Measurements from ENCODE around the gene MS4A6A. TPM values are rescaled to one million over a fixed set of nuclear protein-coding genes. Genes with fewer than 3 reads are reported as not detected.

The MS4A6A gene
- total RNA-seq, 1 experiment from 2014 or later: 0.52 TPM

DNA sequence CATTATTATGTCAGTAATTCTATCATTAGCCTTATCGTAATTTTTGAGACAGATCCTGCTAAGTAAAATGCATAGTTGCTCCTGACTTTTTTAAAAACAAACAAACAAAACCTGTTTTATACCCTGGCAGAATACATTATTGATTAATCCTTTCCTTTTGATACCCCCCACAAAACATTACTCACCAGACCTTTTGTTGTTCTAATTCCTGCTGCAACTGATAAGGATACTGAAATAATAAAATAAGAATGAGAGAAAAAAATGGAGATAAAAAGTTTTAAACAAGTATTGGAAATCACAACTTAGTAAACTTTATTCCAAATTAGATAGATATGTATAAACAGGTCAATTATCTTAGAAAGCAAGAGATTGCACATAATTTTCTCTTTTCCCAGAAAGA is 31.5 kb upstream of the MS4A6A start:
- no peak overlapping the region for H3K4me2 ChIP-seq (ENCODE audit: low read length)

More for the DNA sequence above, 31.5 kb upstream of the MS4A6A start:
- no peak overlapping the region for H3K9ac ChIP-seq (ENCODE audit: low read length)
- ATAC-seq (no peak), DNase-seq (ENCODE audit: low read depth, low spot score) (no peak)
- H4K20me1 ChIP-seq (ENCODE audit: insufficient read depth): no peaks in the 10 kb centered on the region
- H2AFZ ChIP-seq (ENCODE audit: low read depth, low read length, poor library complexity, severe bottlenecking): no peak overlapping the region
- no peaks in the 10 kb centered on the region for H3K27me3 ChIP-seq (ENCODE audit: insufficient read depth, low read length)
- POLR2A ChIA-PET: no interaction called here
- no peaks in the 10 kb centered on the region for H3K79me2 ChIP-seq (ENCODE audit: insufficient read depth, low read length)
- H3K27ac ChIP-seq (ENCODE audit: low read depth, low read length): no peak overlapping the region
- no peak overlapping the region for H3K4me3 ChIP-seq (replicated peaks in 1 of 2; ENCODE audit: low read depth in 1 of 2, low read length in 2 of 2)
- RAD21 ChIA-PET (ENCODE audit: low non-redundant PET in 1 of 2, low total read pairs in 2 of 2, uncharacterized antibody in 2 of 2, unreplicated experiment in 2 of 2): no interaction called here
- no TSS peak for BruUV-seq (replicated peaks)
- H3K9me3 ChIP-seq (ENCODE audit: control insufficient read depth in 1 of 2, insufficient read depth in 1 of 2, low read depth in 1 of 2, low read length in 2 of 2): no peaks in the 10 kb centered on the region
- CTCF ChIA-PET: no interaction called here
- TF ChIP-seq, protein P1, sequence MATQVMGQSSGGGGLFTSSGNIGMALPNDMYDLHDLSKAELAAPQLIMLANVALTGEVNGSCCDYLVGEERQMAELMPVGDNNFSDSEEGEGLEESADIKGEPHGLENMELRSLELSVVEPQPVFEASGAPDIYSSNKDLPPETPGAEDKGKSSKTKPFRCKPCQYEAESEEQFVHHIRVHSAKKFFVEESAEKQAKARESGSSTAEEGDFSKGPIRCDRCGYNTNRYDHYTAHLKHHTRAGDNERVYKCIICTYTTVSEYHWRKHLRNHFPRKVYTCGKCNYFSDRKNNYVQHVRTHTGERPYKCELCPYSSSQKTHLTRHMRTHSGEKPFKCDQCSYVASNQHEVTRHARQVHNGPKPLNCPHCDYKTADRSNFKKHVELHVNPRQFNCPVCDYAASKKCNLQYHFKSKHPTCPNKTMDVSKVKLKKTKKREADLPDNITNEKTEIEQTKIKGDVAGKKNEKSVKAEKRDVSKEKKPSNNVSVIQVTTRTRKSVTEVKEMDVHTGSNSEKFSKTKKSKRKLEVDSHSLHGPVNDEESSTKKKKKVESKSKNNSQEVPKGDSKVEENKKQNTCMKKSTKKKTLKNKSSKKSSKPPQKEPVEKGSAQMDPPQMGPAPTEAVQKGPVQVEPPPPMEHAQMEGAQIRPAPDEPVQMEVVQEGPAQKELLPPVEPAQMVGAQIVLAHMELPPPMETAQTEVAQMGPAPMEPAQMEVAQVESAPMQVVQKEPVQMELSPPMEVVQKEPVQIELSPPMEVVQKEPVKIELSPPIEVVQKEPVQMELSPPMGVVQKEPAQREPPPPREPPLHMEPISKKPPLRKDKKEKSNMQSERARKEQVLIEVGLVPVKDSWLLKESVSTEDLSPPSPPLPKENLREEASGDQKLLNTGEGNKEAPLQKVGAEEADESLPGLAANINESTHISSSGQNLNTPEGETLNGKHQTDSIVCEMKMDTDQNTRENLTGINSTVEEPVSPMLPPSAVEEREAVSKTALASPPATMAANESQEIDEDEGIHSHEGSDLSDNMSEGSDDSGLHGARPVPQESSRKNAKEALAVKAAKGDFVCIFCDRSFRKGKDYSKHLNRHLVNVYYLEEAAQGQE (IDR thresholded peaks at IDR 0.05; ENCODE audit: low read depth): no peak
- TF ChIP-seq, protein P2, sequence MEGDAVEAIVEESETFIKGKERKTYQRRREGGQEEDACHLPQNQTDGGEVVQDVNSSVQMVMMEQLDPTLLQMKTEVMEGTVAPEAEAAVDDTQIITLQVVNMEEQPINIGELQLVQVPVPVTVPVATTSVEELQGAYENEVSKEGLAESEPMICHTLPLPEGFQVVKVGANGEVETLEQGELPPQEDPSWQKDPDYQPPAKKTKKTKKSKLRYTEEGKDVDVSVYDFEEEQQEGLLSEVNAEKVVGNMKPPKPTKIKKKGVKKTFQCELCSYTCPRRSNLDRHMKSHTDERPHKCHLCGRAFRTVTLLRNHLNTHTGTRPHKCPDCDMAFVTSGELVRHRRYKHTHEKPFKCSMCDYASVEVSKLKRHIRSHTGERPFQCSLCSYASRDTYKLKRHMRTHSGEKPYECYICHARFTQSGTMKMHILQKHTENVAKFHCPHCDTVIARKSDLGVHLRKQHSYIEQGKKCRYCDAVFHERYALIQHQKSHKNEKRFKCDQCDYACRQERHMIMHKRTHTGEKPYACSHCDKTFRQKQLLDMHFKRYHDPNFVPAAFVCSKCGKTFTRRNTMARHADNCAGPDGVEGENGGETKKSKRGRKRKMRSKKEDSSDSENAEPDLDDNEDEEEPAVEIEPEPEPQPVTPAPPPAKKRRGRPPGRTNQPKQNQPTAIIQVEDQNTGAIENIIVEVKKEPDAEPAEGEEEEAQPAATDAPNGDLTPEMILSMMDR (IDR thresholded peaks at IDR 0.05 in 2 of 3, conservative IDR thresholded peaks at IDR 0.05 in 1 of 3; ENCODE audit: borderline replicate concordance in 1 of 3, insufficient read depth in 1 of 3, low read depth in 2 of 3, low read length in 2 of 3): no peak
- no peak for TF ChIP-seq RAD21 (IDR thresholded peaks at IDR 0.05; ENCODE audit: low read depth)
- TF ChIP-seq EZH2 (IDR thresholded peaks at IDR 0.05): no peak
- no peak for TF ChIP-seq TCF7L2 (IDR thresholded peaks at IDR 0.05; ENCODE audit: borderline replicate concordance, extremely low read depth, insufficient read depth, insufficient read length)
- no peak for TF ChIP-seq SIN3A (IDR thresholded peaks at IDR 0.05; ENCODE audit: low read depth)
- no peak for TF ChIP-seq CBX3 (IDR thresholded peaks at IDR 0.05; ENCODE audit: low read depth)
- no peak for TF ChIP-seq POLR2AphosphoS5 (IDR thresholded peaks at IDR 0.05; ENCODE audit: low read depth, low read length)
- no peak for TF ChIP-seq ZFX (IDR thresholded peaks at IDR 0.05)
- TF ChIP-seq JUND (IDR thresholded peaks at IDR 0.05): no peak
- no peak for TF ChIP-seq CEBPB (IDR thresholded peaks at IDR 0.05; ENCODE audit: low read depth)
- no peak for TF ChIP-seq FOSL1 (IDR thresholded peaks at IDR 0.05; ENCODE audit: low read depth)
- TF ChIP-seq, protein P3, sequence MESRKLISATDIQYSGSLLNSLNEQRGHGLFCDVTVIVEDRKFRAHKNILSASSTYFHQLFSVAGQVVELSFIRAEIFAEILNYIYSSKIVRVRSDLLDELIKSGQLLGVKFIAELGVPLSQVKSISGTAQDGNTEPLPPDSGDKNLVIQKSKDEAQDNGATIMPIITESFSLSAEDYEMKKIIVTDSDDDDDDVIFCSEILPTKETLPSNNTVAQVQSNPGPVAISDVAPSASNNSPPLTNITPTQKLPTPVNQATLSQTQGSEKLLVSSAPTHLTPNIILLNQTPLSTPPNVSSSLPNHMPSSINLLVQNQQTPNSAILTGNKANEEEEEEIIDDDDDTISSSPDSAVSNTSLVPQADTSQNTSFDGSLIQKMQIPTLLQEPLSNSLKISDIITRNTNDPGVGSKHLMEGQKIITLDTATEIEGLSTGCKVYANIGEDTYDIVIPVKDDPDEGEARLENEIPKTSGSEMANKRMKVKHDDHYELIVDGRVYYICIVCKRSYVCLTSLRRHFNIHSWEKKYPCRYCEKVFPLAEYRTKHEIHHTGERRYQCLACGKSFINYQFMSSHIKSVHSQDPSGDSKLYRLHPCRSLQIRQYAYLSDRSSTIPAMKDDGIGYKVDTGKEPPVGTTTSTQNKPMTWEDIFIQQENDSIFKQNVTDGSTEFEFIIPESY (IDR thresholded peaks at IDR 0.05; ENCODE audit: extremely low read depth, insufficient replicate concordance, low read length): no peak
- intact Hi-C loops (cut with micrococcal nuclease): no loop called here
- no peaks in the 10 kb centered on the region for H3K4me1 ChIP-seq (ENCODE audit: control insufficient read depth in 1 of 2, insufficient read depth in 2 of 2, low read length in 2 of 2)
- no peaks in the 10 kb centered on the region; the same call in 1 of the 2 replicates for H3K9me2 ChIP-seq (ENCODE audit: insufficient read depth)
- H3K36me3 ChIP-seq (ENCODE audit: control insufficient read depth in 1 of 2, insufficient read depth in 2 of 2, low read length in 2 of 2): no peaks in the 10 kb centered on the region

All from HCT116 (cell line).